Skeletal muscle cell (primary cell): Measurements from ENCODE around the gene STARD9.
"Not testable (repeated sequence)": the region's sequence is repeated elsewhere in the genome, so short reads cannot be mapped to it uniquely, and the experiment has no call there.

ENCODE experiments used
- DNase-seq: peaks from one replicate; pipeline ENCODE4 v3.0.0-alpha.2; 2010; ENCODE audit warnings: low read depth
- H3K4me3 ChIP-seq: 2 replicates; pipeline ENCODE4 v1.5.1; 2011; ENCODE audit warnings: low read depth, mild to moderate bottlenecking, control low read depth, low read length, moderate library complexity

The STARD9 gene

GRCh38 chr15:42575188-42576039 lies at the start of gene STARD9:
Gene STARD9 (plus strand): TSS chr15:42575606. CDS start chr15:42575716, 110 bp downstream.
- DNase-seq: peak; percentile 95
- H3K4me3 ChIP-seq: peak within 1 kb of the TSS; percentile 85

- H3K4me3 ChIP-seq: no peak overlapping the region
- no peak for DNase-seq
Observed at GRCh38 chr15:42528970-42529369, 46.4 kb upstream of the STARD9 start.

GRCh38 chr15:42533246-42533645 lies 42.2 kb upstream of the STARD9 start:
- no peak overlapping the region for H3K4me3 ChIP-seq
- no peak for DNase-seq

- no peak for DNase-seq
- no peak overlapping the region for H3K4me3 ChIP-seq
Observed at GRCh38 chr15:42544853-42545629, 30.4 kb upstream of the STARD9 start.

- DNase-seq: peak; percentile 18
- peak overlapping the region; percentile 95 for H3K4me3 ChIP-seq
Observed at GRCh38 chr15:42547918-42548248, 27.5 kb upstream of the STARD9 start.

GRCh38 chr15:42548249-42549031 lies 27.0 kb upstream of the STARD9 start, which contains the start of the genes HAUS2 and LRRC57:
Gene HAUS2 (plus strand): TSS chr15:42548838. CDS start chr15:42548873, 35 bp downstream.
Gene LRRC57 (minus strand): TSS chr15:42548793. CDS start chr15:42548434, 359 bp downstream.
- DNase-seq: peak; percentile 35
- H3K4me3 ChIP-seq: peak within 1 kb of the TSS; percentile 95

GRCh38 chr15:42549032-42549491 lies 26.3 kb upstream of the STARD9 start:
- peak overlapping the region; percentile 95 for H3K4me3 ChIP-seq
- no peak for DNase-seq

GRCh38 chr15:42549741-42550392 lies 25.5 kb upstream of the STARD9 start:
- no peak for DNase-seq
- peak overlapping the region; percentile 95 for H3K4me3 ChIP-seq

GRCh38 chr15:42553554-42553953 lies 21.9 kb upstream of the STARD9 start:
- DNase-seq: no peak
- H3K4me3 ChIP-seq: no peak overlapping the region

- not testable (repeated sequence) for DNase-seq, H3K4me3 ChIP-seq
Observed at GRCh38 chr15:42556550-42557207, 18.7 kb upstream of the STARD9 start.

GRCh38 chr15:42558739-42559138 lies 16.7 kb upstream of the STARD9 start:
- no peak overlapping the region for H3K4me3 ChIP-seq
- DNase-seq: no peak

GRCh38 chr15:42576040-42576594 lies 711 bp downstream of the STARD9 start:
- DNase-seq: no peak

GRCh38 chr15:42576776-42577175 lies 1.4 kb downstream of the STARD9 start:
- peak overlapping the region; percentile 85 for H3K4me3 ChIP-seq
- DNase-seq: no peak

More at GRCh38 chr15:42576040-42576594, 711 bp downstream of the STARD9 start:
- peak overlapping the region; percentile 85 for H3K4me3 ChIP-seq

- DNase-seq: peak; percentile 72
- no peak overlapping the region for H3K4me3 ChIP-seq
Observed at GRCh38 chr15:42577514-42578031, 2.2 kb downstream of the STARD9 start.

GRCh38 chr15:42578984-42579537 lies 3.7 kb downstream of the STARD9 start:
- H3K4me3 ChIP-seq: no peak overlapping the region
- DNase-seq: no peak

GRCh38 chr15:42581272-42581730 lies 5.9 kb downstream of the STARD9 start:
- peak; percentile 34 for DNase-seq
- H3K4me3 ChIP-seq: peak overlapping the region; percentile 48

- DNase-seq: no peak
- H3K4me3 ChIP-seq: no peak overlapping the region
Observed at GRCh38 chr15:42582569-42583375, 7.4 kb downstream of the STARD9 start.
